Activated CD8-positive, alpha-beta memory T cell treated with anti-CD3 and anti-CD28 coated beads, Interleukin-2, amount 50 U/mL, for 48 hours (primary cell): ENCODE data around the gene SAMD4B.
A peak's percentile ranks its signal among the peaks of the same experiment; 100 is the strongest.
"Not testable (repeated sequence)": the region's sequence is repeated elsewhere in the genome, so short reads cannot be mapped to it uniquely, and the experiment has no call there.

Source experiments
- DNase-seq: peaks from one replicate; pipeline ENCODE4 v3.0.0-alpha.2; 2020

The SAMD4B gene, protein sequence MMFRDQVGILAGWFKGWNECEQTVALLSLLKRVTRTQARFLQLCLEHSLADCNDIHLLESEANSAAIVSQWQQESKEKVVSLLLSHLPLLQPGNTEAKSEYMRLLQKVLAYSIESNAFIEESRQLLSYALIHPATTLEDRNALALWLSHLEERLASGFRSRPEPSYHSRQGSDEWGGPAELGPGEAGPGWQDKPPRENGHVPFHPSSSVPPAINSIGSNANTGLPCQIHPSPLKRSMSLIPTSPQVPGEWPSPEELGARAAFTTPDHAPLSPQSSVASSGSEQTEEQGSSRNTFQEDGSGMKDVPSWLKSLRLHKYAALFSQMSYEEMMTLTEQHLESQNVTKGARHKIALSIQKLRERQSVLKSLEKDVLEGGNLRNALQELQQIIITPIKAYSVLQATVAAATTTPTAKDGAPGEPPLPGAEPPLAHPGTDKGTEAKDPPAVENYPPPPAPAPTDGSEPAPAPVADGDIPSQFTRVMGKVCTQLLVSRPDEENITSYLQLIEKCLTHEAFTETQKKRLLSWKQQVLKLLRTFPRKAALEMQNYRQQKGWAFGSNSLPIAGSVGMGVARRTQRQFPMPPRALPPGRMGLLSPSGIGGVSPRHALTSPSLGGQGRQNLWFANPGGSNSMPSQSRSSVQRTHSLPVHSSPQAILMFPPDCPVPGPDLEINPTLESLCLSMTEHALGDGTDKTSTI

DNA sequence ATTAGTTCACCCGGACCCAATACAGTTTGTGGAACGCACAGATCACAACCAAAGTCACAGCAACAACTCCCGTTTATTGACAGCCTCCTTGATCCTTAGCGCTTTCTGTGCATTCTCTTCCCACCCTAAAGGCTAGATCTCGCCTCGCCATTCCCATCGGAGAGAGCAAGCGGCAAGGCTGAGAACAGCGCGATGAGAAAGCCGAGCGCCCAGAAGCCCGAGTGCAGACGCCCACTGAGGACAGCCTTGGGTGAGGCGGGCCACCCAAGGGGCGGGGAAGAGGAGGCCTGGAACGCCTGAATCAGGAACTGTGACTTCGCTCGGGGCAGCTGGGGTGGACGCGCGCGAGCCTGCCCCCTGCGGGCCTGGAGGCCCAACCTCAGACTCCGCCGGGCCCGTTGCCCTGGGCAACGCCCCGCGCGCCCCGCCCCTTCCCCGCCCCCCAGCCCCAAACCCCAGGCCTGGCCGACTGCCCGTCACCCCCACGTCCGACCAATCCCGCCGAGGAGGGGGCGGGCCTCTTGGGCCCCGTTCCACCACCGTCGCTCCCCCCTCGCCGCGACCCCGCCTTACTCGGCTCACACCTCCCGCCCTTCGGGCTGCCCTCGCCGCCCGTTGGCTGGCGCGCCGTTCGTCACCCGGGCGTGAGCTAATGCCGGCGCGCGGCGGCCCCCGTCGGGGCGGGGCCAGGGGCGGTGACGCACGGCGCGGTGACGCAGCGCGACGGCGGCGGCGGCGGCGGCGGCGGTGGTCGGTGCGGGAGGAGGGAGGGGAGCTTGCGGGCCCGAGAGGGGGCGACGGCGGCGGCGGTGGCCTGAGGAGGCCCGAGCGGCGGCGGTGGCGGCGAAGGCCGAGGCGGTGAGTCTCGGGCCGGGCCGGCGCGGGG lies at the start of gene SAMD4B:
Gene SAMD4B, plus strand, starts transcription at position 703 of the 886 bp plus-strand sequence. CDS start 14,473 bp downstream, outside the sequence.
- peak; percentile 98 for DNase-seq

DNA sequence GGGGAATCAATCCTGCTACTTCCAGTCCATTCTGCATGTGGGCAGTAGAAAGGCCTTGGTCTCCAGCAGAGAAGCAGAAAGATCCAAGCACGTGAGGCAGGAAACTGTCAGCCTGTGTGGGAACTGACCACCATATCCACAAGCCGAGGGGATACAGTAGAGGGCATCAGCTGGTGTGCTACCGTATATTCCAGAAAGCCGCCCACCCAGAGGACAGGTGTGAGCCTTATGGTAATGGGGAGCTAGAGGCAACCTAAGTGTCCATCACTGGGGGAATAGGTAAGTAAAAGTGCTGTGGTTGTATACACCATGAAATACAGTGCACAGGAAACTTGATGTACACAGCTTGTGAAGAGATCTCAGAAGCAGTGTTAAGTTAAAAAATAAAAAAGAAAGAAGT lies 48.8 kb upstream of the SAMD4B start:
- no peak for DNase-seq

DNA sequence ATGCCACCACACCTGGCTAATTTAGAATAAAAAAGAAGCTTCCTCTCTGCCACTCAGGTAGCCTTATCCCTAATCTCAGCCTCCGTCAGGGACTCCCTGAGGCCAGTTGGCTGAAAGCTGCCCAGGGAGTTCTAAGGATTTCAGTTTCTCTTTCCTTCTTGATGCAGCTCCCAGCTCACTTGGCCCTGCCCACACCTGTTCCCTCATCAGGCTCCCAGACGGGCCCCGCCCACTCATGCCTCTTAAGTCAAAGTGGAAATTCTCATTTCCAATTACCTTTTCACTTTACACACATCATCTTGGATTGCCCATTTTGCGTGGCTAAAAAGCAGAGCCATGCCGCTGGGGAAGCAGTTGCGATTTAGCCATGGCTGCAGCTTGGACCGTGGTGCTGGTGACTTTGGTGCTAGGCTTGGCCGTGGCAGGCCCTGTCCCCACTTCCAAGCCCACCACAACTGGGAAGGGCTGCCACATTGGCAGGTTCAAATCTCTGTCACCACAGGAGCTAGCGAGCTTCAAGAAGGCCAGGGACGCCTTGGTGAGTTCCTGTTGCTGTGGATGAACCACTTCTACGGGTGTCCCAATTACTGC lies 46.1 kb upstream of the SAMD4B start, which contains the start of gene IFNL1:
Gene IFNL1, plus strand, starts transcription at position 353 of the 591 bp plus-strand sequence. Its CDS starts 15 bp downstream, at position 368.
- no peak for DNase-seq

DNA sequence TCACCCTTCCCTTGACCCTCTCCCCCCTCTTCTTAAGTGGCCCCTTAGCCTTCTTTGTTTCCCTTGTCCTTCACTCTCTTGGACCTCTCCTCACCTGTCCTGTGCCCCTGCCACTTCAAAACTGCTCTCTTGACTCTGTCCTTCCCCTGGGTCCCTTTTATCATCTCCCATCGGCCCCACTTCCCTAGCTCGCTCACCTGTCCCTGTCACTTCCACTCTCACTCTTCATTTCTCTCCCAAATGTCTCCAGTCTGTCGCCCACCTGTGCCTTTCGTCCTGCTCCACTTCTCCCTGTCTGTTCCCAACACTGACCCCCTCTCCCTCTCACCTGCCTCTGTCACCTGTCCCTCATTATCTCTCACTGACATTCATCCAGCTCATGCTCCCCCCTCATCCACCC lies 45.3 kb upstream of the SAMD4B start:
- no peak for DNase-seq

DNA sequence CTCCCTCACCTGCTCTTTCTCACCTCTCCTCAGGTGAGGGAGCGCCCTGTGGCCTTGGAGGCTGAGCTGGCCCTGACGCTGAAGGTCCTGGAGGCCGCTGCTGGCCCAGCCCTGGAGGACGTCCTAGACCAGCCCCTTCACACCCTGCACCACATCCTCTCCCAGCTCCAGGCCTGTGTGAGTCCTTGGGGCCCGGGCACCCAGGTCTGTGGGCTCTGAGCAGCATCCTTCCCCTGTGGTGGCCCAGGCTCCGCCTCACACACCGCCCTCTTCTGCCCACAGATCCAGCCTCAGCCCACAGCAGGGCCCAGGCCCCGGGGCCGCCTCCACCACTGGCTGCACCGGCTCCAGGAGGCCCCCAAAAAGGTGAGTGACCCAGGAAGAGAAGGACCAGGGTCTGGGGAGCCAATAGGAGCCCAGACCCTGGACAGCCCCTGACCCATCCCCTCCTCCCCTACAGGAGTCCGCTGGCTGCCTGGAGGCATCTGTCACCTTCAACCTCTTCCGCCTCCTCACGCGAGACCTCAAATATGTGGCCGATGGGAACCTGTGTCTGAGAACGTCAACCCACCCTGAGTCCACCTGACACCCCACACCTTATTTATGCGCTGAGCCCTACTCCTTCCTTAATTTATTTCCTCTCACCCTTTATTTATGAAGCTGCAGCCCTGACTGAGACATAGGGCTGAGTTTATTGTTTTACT lies 44.1 kb upstream of the SAMD4B start:
- peak; percentile 72 for DNase-seq

DNA sequence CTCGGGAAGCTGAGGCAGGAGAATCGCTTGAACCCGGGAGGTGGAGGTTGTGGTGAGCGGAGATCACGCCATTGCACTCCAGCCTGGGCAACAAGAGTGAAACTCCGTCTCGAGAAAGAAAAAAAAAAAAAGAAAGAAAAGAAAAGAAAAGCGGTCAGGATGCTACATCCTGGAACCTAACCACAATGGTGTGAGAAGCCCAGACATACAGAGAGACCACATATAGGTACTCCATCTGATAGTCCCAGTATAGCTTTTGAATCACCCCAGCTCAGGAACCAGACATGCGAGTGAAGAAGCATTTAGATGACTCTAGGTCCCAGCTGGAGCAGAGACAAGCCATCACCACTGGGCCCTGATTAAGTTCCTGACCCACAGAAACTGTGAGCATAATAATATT lies 42.8 kb upstream of the SAMD4B start:
- DNase-seq: no peak

DNA sequence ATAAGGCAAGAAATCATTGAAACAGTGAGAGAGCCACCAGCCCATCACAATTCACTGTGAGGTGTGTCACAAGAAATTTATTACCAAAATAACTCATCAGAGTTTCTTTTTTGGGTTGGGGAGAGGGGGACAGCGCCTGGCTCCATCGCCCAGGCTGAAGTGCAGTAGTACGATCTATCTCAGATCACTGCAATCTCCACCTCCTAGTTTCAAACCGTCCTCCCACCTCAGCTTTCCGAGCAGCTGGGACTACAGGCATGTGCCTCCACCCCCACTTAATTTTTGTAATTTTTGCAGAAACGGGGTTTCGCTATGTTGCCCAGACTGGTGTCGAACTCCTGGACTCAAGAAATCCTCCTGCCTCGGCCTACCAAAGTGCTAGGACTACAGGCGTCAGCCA lies 42.4 kb upstream of the SAMD4B start:
- no peak for DNase-seq

DNA sequence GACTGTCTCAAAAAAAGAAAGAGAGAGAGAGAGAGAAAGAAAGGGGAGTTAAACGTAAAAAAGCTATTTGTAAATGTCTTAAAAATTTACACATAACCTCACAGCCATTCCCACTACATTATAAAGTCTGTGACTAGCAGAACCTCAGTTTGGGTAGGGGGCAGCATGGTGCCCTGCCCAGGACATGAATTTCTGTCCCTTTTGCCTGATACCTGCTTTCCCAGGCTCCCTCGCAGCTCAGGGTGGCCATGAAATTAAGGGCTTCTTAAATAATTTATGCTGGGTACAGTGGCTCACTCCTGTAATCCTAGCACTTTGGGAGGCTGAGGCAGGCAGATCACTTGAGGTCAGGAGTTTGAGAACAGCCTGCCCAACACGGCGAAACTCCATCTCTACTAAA lies 41.2 kb upstream of the SAMD4B start:
- DNase-seq: peak; percentile 20

DNA sequence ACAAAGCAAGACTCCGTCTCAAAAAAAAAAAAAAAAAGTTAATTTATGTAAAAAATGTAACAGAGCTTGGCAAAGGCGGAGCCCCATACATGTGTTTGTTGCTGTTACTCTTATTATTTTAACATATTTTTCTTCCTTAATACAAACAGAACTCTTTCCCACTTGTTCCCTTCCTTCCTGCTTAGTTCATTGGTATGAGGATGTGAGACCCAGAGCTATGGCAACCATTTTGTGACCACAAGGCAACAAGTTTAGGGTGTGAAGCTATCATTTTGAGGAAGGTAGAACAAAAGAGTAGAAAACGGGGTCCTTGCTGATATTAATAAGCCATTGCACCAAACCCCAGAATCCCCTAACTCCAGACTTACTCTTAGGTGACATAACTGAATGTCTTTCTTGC lies 40.7 kb upstream of the SAMD4B start:
- DNase-seq: peak; percentile 8

DNA sequence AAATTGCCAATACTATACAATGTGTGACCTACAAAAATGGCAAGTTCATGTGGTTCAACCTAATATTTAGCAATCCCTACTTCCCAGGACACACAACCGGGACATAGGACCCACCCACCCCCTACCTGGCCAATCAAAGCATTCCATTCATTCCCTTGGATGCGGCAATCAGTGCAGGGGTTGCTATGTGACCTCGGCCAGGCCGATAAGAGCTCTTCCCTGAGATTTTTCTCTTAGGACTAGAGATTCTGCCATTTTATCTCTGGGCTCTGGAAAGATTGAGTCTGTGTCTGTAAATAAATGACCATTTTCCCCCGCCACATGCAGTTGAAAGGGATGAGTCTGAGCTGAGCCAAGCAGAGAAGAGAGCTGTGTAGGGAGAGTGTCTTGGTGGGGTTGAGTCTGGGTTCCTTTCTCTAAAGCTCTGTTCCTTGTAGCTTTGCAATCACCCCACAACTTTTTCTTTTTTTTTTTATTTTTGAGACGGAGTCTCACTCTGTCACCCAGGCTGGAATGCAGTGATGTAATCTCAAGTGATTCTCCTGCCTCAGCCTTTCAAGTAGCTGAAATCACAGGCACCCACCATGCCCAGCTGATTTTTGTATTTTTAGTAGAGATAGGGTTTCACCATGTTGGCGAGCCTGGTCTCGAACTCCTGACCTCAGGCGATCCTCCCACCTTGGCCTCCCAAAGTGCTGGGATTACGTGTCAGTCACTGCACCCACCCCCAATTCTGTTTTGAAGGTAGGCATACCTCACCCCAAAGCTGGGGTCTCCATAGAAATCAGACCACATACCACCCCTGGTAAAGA lies 38.6 kb upstream of the SAMD4B start:
- DNase-seq: peak; percentile 15

DNA sequence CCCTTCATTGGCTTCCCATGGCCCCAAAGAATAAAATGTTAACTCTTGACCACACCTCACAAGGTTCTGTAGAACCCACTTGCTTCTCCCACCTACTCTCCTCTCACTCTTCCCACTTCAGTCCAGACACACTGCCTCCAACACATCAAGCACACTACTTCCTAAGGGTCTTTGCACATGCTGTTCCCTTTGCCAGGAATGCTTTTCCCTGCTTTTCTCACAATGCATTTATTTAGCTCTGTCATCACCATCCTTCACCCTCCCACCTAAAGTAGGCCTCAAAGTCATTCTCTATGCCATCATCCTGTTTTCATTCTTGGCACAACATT lies 38.1 kb upstream of the SAMD4B start:
- no peak for DNase-seq

DNA sequence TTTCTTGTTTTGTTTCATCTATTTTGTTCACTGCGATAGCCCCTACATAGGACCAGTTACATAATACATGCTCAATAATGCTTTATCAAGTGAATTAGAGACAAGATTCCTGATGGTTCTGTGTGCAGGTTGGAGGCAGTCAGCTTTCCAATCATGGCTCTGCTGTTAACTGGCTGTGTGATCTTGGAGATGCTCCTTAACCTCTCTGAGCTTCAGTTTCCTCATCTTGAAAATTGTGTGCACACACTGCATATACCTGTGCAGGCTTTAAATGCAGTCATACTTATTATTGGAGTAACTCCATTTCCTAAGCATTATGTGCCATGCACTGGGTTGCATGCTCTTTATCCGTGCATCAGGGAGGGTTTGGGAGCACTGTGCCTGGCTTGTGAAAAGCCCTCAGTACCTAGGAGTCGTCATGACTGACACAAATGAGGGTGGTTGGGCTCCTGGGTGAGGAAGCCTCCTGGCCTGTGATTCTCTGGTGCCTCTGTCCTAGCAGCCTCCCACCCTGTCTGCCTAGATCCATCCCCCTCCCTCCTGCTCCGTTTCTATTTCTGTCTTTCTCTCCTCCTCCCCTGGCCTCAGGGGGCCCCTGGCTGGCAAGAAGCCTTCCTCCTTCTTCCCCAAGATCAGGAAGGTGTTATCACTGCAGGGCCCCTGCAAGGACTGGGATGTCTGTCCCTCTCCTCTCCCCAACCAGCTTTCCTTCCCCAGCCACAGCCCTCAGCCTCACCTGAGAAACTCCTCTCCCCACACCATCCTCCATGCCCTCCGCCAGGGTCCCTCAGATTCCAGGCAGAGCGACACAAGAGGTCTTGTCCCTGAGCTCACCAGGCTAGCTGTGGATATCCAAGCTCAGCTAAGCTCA lies 37.3 kb upstream of the SAMD4B start:
- DNase-seq: peak; percentile 39

DNA sequence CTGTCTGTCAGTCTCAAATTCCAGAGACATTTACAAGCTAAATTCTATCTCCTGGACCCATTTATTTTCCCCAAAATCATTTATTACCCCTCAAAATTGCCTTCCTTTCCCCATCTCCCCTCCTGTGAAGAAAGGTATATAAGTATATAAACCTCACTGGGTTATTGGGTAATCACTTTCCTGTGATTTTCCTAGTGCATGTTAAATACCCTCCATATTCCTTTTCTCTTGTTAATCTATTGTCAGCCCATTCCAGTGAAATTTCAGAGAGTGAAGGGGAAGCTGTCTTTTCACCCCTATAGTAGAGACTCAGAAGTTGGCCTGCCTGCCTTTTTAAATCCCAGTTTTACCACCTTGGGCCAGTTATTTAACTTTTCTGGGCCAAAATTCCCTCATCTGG lies 36.1 kb upstream of the SAMD4B start:
- DNase-seq: no peak

DNA sequence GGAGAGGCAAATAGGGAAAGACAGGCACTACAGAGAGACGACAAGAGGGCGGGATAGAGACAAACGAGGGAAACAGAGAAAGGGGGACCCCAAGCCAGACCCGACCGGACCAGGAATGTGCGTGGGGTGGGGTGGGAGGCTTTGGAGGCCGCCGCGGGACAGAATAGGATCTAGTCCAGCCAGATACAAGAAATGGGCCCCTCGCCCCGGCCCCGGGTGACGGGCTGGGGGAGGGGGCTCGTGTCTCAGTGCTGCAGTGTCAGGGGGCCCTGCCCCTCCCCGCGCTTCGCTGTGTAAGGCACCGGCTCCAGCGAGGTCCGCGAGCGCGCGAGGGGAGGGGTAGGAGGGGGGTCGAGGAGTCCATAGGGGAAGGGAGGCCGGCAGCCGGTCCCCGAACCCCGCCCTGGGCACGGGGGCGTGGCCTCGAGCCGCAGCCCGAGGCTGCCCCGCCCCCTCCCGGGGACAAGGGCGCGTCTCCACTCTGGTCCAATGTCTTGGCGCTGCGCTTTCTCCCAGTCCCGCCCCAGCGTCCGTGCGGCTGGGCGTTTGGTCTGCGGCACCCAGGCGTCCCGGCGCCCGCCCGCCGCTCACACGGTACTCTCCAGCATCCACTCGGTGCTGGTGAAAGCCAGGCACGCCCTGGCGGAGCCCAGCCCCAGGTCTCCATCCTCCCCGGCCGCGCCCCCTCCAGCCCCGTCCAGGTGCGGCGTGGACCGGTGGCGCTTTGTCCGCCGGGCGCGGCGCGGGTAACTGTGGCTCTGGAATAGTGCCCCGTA lies 35.0 kb upstream of the SAMD4B start:
- no peak for DNase-seq

DNA sequence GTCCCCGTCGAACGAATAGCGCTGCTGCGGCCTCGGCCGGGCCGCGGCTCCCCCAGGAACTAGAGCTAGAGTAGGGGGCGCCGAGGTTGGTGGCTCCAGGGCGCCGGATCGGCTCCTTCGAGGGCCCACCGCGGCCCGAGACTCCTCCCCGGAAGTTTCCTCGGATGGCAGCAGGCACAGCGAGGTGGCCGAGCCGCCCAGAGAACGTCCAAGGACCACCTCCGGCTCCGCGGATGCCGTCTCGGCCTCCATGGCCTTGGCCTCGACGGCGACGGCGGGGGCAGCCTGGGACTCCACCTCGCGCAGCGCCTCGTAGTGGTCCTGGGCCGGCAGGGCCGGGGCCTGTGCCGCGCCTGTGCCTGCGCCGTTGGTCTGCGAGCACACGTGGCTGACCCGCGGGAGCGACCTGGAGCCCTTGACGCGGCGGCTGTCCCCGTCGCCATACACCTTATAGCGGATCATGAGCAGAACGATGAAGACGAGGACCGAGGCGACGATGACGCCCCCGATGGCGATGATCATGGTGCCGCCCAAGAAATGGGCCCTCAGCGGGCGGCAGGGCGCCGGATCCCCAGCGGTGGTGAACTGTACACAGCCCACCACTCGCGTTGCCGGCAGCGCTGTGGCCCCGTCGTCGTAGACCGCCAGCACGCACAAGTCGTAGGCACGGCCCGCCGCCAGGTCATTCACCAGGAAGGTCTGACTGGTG lies 34.2 kb upstream of the SAMD4B start:
- no peak for DNase-seq

DNA sequence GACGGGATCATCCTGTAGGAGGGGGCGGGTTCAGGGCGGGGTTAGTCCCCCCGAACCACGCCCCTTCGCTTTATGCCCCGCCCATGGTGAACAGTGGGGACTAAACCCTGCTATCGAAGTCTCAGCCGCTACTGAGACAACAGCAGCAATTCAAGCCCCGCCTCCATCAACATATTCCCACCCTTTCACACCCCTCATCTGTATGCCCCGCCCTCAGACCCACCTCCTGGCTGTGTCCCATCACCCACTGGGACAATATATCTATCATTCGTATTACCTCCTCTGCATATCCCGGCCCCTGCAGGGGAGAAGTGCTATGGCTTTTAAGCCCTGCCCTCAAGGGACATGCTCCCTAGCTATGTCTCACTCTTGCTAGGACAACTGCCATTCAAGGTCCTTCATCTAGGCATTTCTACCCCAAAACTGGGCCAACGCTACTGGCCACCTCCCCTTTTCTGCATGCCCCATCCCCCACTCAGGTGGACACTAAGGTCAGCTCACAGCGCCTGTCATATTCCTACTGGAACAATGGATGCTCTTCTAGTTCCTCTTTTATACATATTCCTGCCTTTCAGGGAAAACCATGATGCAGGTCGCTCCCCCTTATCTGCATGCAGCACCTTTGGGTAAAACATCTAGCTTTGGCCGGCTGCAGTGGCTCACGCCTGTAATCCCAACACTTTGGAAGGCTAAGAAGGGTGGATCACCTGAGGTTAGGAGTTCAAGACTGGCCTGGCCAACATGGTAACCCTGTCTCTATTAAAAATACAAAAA lies 33.5 kb upstream of the SAMD4B start:
- DNase-seq: no peak

DNA sequence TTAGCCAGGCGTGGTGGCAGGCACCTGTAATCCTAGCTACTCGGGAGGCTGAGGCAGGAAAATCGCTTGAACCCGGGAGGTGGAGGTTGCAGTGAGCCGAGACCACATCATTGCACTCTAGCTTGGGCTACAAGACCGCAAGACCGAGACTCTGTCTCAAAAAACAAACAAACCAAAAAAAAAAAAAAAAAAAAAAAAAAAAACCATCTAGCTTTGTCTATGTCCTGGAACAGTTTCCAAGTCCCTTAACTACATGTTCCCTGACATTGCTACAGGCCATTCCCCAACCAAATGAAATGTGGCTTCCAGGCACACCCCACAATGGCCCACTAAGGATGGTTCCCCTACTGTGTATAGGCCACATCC lies 32.9 kb upstream of the SAMD4B start:
- not testable (repeated sequence) for DNase-seq
